ENCODE measurements around the gene PRPF8.
"Not testable (repeated sequence)": the region's sequence is repeated elsewhere in the genome, so short reads cannot be mapped to it uniquely, and the experiment has no call there.

Gene PRPF8

GRCh38 chr17:1684378-1685189 lies at the start of gene PRPF8:
Gene PRPF8, minus strand, starts transcription at chr17:1684867. Its CDS starts 296 bp downstream, at chr17:1684571.
- intact Hi-C loops (cut with DNase I), result loop anchor here (5.0 kb wide), 1 partner anchor 33 kb away; no protein-coding TSS in a partner anchor
- DNase-seq, result peak; percentile 96 to 100 (median 98)

GRCh38 chr17:1733759-1734158 lies 49.1 kb upstream of the PRPF8 start:
- intact Hi-C loops (cut with DNase I), result no loop called here

GRCh38 chr17:1732833-1733321 lies 48.2 kb upstream of the PRPF8 start:
- intact Hi-C loops (cut with DNase I), result no loop called here
- DNase-seq, result no peak

More at GRCh38 chr17:1733759-1734158, 49.1 kb upstream of the PRPF8 start:
- peak in 2 of 10 donors; percentile 64 to 87 for DNase-seq

- intact Hi-C loops (cut with DNase I), result no loop called here
- DNase-seq, result peak in 1 of 10 donors; percentile 58
Measured at GRCh38 chr17:1732241-1732832, 47.7 kb upstream of the PRPF8 start.

- intact Hi-C loops (cut with DNase I), result no loop called here
- peak in 1 of 10 donors; percentile 41 for DNase-seq
Measured at GRCh38 chr17:1731194-1731506, 46.5 kb upstream of the PRPF8 start.

- intact Hi-C loops (cut with DNase I), result no loop called here
- peak in 3 of 10 donors; percentile 37 to 86 (median 78) for DNase-seq
Measured at GRCh38 chr17:1730326-1731193, 45.9 kb upstream of the PRPF8 start.

GRCh38 chr17:1729966-1730325 lies 45.3 kb upstream of the PRPF8 start:
- intact Hi-C loops (cut with DNase I), result no loop called here

GRCh38 chr17:1727876-1728630 lies 43.4 kb upstream of the PRPF8 start:
- DNase-seq, result peak in 1 of 10 donors; percentile 60
- intact Hi-C loops (cut with DNase I), result no loop called here

More at GRCh38 chr17:1729966-1730325, 45.3 kb upstream of the PRPF8 start:
- peak in 1 of 10 donors; percentile 62 for DNase-seq

GRCh38 chr17:1727258-1727789 lies 42.7 kb upstream of the PRPF8 start:
- intact Hi-C loops (cut with DNase I), result no loop called here
- no peak for DNase-seq

- peak in 1 of 10 donors; percentile 58 for DNase-seq
- intact Hi-C loops (cut with DNase I), result no loop called here
Measured at GRCh38 chr17:1726626-1727257, 42.1 kb upstream of the PRPF8 start.

GRCh38 chr17:1725642-1726511 lies 41.2 kb upstream of the PRPF8 start:
- intact Hi-C loops (cut with DNase I), result no loop called here
- peak in 2 of 10 donors; percentile 47 to 72 for DNase-seq

- intact Hi-C loops (cut with DNase I), result loop anchor here (5.0 kb wide), 1 partner anchor 57 kb away; no protein-coding TSS in a partner anchor
- peak in 1 of 10 donors; percentile 85 for DNase-seq
Measured at GRCh38 chr17:1724869-1725641, 40.4 kb upstream of the PRPF8 start.

- peak; percentile 83 to 98 (median 92) for DNase-seq
Measured at GRCh38 chr17:1724351-1724868, 39.7 kb upstream of the PRPF8 start, which contains the start of gene WDR81. Gene WDR81, plus strand, starts transcription at chr17:1724704. Its CDS starts 256 bp downstream, at chr17:1724960.

GRCh38 chr17:1722022-1722421 lies 37.4 kb upstream of the PRPF8 start:
- DNase-seq, result not testable (repeated sequence)
- intact Hi-C loops (cut with DNase I), result loop anchor here (5.0 kb wide), 1 partner anchor 60 kb away; no protein-coding TSS in a partner anchor

More at GRCh38 chr17:1724351-1724868, 39.7 kb upstream of the PRPF8 start, which contains the start of gene WDR81:
- intact Hi-C loops (cut with DNase I), result loop anchor here (5.0 kb wide), 1 partner anchor 58 kb away; no protein-coding TSS in a partner anchor

GRCh38 chr17:1720856-1721386 lies 36.3 kb upstream of the PRPF8 start:
- intact Hi-C loops (cut with DNase I), result loop anchor here (5.0 kb wide), 1 partner anchor 61 kb away; no protein-coding TSS in a partner anchor
- DNase-seq, result peak in 7 of 10 donors; percentile 55 to 94 (median 70)

Data from posterior cingulate gyrus (tissue), 11 donors.